ENCODE results near the gene TRIM65. TPM values are rescaled to one million over a fixed set of nuclear protein-coding genes. Genes with fewer than 3 reads are reported as not detected.

TRIM65 gene
- total and polyA plus RNA-seq, 2 of the 13 experiments (the other 11 are each of a cell fraction or from before 2014, with no cell fraction given): 10.3 to 22.4 TPM

DNA sequence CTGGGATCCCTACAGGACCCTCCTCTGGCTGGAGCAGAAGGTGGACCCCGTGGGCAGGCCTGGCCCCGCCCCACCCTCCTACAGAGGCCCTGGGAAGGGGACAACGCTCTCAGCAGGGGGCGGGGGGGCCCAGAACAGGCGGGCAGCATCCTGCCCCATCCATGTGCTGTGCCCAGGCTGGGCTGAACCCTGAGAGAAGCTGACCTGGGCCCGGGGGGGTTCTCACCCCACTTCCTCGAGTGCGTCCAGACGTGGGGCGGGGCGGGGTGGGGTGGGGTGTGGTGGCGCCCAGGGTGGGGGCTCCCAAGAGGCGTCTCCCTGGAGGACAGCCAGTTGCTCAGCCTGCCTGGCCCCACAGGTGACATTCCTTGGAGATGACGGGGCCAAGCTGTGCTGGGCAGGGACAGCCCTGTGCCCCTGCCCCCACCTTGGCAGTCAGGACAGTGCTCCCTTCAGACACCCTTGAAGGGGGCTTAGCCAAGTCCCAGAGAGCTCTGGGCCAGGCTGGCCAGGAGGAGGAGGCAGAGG lies 52.2 kb downstream of the TRIM65 start:
- WGBS (ENCODE audit: low lambda C conversion rate): 0% methylated on average over 3 of the region's 14 CpGs
- H4K20me1 ChIP-seq (ENCODE audit: insufficient read depth, low read length): 0 out of 2 replicates have a peak, but pooled peaks cover 2% of the 10 kb centered on the region
- no peaks in the 10 kb centered on the region for H3K79me2 ChIP-seq (ENCODE audit: insufficient read depth, low read length)
- H3K27ac ChIP-seq (ENCODE audit: extremely low read length, insufficient read depth, low read length): peak overlapping the region; percentile 79
- no peaks in the 10 kb centered on the region for H3K9me3 ChIP-seq (ENCODE audit: low read length)
- peak; percentile 64 for DNase-seq (ENCODE audit: low spot score)
- peak overlapping the region; percentile 96 for H3K4me2 ChIP-seq (ENCODE audit: low read depth, low read length)
- CTCF ChIA-PET (ENCODE audit: low intra/inter-chr PET ratio, low total read pairs): interaction anchor here (3.0 kb wide), 1 partner anchor 16 kb away, joined by 7 read pairs; no protein-coding TSS in a partner anchor
- no TSS peak for BruUV-seq (replicated peaks)
- peak overlapping the region; percentile 66 to 84 (median 66) for H3K4me3 ChIP-seq (replicated peaks in 1 of 3; ENCODE audit: insufficient read depth in 1 of 3, low read depth in 2 of 3, low read length in 3 of 3)
- FAIRE-seq: no peak
- H3K27me3 ChIP-seq (ENCODE audit: control insufficient read depth in 1 of 2, insufficient read depth in 2 of 2, low read length in 2 of 2): no peaks in the 10 kb centered on the region
- peaks cover 6 to 18% of the 10 kb centered on the region in 2 experiments for H3K36me3 ChIP-seq (replicated peaks in 1 of 2; ENCODE audit: control insufficient read depth in 1 of 2, insufficient read depth in 2 of 2, low read length in 2 of 2)
- peaks cover 67% of the 10 kb centered on the region for H3K4me1 ChIP-seq (ENCODE audit: insufficient read depth, low read length)
- ATAC-seq: peak; percentile 25
- in situ Hi-C loops (cut with HindIII; ENCODE audit: extremely low pct_ligation_motif_present, low pct_unique_long_range_greater_than_20kb) (no loop called here), intact Hi-C loops (cut with micrococcal nuclease; ENCODE audit: unreplicated experiment) (loop anchor here (2.0 kb wide), 1 partner anchor 66 kb away; a partner anchor contains a TSS)
- POLR2A ChIA-PET: interaction anchor here (1.0 to 7.7 kb wide), 18 partner anchors 11 to 156 kb away, joined by 3 to 229 read pairs (median 13); partner anchors contain the start of genes CDK3, MRPL38, TRIM47 and TRIM65
- no peak overlapping the region for H2AFZ ChIP-seq (ENCODE audit: low read length)
- H3K9ac ChIP-seq (ENCODE audit: insufficient read depth, low read depth, low read length): peak overlapping the region; percentile 77
- TF ChIP-seq, protein P1, sequence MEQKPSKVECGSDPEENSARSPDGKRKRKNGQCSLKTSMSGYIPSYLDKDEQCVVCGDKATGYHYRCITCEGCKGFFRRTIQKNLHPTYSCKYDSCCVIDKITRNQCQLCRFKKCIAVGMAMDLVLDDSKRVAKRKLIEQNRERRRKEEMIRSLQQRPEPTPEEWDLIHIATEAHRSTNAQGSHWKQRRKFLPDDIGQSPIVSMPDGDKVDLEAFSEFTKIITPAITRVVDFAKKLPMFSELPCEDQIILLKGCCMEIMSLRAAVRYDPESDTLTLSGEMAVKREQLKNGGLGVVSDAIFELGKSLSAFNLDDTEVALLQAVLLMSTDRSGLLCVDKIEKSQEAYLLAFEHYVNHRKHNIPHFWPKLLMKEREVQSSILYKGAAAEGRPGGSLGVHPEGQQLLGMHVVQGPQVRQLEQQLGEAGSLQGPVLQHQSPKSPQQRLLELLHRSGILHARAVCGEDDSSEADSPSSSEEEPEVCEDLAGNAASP (CRISPR knock-in tag; IDR thresholded peaks at IDR 0.05; ENCODE audit: borderline replicate concordance): 0 out of 2 replicates have a peak, but pooled peaks have one; percentile 8
- TF ChIP-seq FOSL1 (CRISPR knock-in tag; IDR thresholded peaks at IDR 0.05; ENCODE audit: borderline replicate concordance) (peak; percentile 48; the same call in 1 of the 2 replicates), ZBTB38 (CRISPR knock-in tag; IDR thresholded peaks at IDR 0.05) (0 out of 2 replicates have a peak, but pooled peaks have one; percentile 11), ELF1 (CRISPR knock-in tag; IDR thresholded peaks at IDR 0.05) (no peak), ATAD3A (CRISPR knock-in tag; IDR thresholded peaks at IDR 0.05) (no peak), TARDBP (CRISPR knock-in tag; IDR thresholded peaks at IDR 0.05) (peak; percentile 59; the same call in 1 of the 2 replicates), ZBTB3 (CRISPR knock-in tag; IDR thresholded peaks at IDR 0.05; ENCODE audit: borderline replicate concordance, low read depth) (0 out of 2 replicates have a peak, but pooled peaks have one; percentile 46), CEBPB (IDR thresholded peaks at IDR 0.05; ENCODE audit: borderline replicate concordance, low read depth, low read length) (no peak), ZNF619 (CRISPR knock-in tag; IDR thresholded peaks at IDR 0.05) (no peak), ZNF501 (CRISPR knock-in tag; IDR thresholded peaks at IDR 0.05) (no peak), MAZ (IDR thresholded peaks at IDR 0.05; ENCODE audit: borderline replicate concordance, low read depth, low read length) (peak; percentile 10; the same call in 1 of the 2 replicates), MAZ (CRISPR knock-in tag; IDR thresholded peaks at IDR 0.05; ENCODE audit: low read depth) (peak; percentile 17; the same call in 1 of the 2 replicates), SAP130 (CRISPR knock-in tag; IDR thresholded peaks at IDR 0.05; ENCODE audit: low read depth) (peak; percentile 34), ARNTL (CRISPR knock-in tag; IDR thresholded peaks at IDR 0.05) (0 out of 2 replicates have a peak, but pooled peaks have one; percentile 20), RCOR2 (CRISPR knock-in tag; IDR thresholded peaks at IDR 0.05) (no peak), SP140L (CRISPR knock-in tag; IDR thresholded peaks at IDR 0.05; ENCODE audit: borderline replicate concordance) (no peak), TEAD3 (CRISPR knock-in tag; optimal IDR thresholded peaks at IDR 0.05; ENCODE audit: borderline replicate concordance) (peak; percentile 73), ZNF496 (CRISPR knock-in tag; IDR thresholded peaks at IDR 0.05; ENCODE audit: insufficient replicate concordance) (no peak), ELF3 (CRISPR knock-in tag; IDR thresholded peaks at IDR 0.05) (peak; percentile 14; the same call in 1 of the 2 replicates)
- TF ChIP-seq, protein P2, sequence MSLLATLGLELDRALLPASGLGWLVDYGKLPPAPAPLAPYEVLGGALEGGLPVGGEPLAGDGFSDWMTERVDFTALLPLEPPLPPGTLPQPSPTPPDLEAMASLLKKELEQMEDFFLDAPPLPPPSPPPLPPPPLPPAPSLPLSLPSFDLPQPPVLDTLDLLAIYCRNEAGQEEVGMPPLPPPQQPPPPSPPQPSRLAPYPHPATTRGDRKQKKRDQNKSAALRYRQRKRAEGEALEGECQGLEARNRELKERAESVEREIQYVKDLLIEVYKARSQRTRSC (CRISPR knock-in tag; IDR thresholded peaks at IDR 0.05; ENCODE audit: low read depth): no peak
- TF ChIP-seq, protein P3, sequence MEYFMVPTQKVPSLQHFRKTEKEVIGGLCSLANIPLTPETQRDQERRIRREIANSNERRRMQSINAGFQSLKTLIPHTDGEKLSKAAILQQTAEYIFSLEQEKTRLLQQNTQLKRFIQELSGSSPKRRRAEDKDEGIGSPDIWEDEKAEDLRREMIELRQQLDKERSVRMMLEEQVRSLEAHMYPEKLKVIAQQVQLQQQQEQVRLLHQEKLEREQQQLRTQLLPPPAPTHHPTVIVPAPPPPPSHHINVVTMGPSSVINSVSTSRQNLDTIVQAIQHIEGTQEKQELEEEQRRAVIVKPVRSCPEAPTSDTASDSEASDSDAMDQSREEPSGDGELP (IDR thresholded peaks at IDR 0.05; ENCODE audit: borderline replicate concordance, low read depth): peak; percentile 43; the same call in 1 of the 2 replicates
- TF ChIP-seq, protein P4, sequence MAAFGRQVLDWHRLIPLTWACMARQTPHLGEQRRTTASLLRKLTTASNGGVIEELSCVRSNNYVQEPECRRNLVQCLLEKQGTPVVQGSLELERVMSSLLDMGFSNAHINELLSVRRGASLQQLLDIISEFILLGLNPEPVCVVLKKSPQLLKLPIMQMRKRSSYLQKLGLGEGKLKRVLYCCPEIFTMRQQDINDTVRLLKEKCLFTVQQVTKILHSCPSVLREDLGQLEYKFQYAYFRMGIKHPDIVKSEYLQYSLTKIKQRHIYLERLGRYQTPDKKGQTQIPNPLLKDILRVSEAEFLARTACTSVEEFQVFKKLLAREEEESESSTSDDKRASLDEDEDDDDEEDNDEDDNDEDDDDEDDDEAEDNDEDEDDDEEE (CRISPR knock-in tag; IDR thresholded peaks at IDR 0.05): peak; percentile 11; the same call in 1 of the 2 replicates

All from HepG2 (cell line).